ENCODE data around the gene KMT2E.

Gene KMT2E

DNA sequence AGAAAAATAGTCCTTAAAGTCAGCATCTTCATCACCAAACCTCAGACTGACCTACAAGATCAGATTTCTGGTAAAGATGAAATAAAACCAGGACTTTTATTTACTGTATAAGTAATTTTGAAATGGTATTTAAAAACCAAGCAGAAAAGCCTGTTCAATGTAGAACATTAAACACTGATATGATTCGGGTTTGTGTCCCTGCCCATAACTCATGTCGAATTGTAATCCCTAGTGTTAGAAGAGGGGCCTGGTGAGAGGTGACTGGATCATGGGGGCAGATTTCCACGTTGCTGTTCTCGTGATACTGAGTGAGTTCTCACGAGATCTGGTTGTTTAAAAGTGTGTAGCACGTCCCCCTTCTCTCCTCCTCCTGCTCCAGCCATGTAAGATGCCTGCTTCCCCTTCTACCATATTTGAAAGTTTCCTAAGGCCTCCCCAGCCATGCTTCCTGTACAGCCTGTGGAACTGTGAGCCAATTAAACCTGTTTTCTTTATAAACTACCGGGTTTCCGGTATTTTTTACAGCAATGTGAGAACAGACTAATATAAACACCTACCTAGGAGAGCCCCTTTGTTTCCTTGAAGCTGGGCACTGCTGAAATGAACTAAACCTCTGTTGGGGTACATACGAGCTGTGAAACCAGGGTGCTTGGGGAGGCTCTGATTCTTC, 120.1 kb downstream of the KMT2E start:
- no peak for DNase-seq

- no peak for DNase-seq
Measured at GRCh38 chr7:105136221-105136620, 122.2 kb downstream of the KMT2E start.

- no peak for DNase-seq
Measured at GRCh38 chr7:105137898-105138297, 123.9 kb downstream of the KMT2E start.

- DNase-seq = no peak
Measured at GRCh38 chr7:105139381-105139780, 125.4 kb downstream of the KMT2E start.

DNA sequence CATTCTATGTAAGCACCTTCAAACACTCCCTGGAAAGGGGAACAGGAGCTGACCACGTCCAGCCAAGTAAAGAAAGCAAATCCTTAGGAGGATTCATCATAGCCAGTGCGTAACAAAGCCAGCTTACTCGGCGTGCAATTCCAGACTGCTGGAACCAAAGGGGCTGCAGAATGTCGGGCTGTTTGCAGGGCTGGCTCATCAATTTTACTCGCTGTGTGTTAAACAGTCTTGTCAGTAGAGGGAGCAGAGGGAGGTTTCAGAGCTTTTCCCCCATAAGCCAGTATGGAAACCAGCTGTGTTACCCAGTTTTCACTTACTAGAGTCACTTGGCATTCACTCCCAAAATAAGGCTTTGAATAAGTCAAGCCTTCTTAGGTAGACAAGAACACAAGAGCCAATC, 127.1 kb downstream of the KMT2E start:
- DNase-seq = no peak

GRCh38 chr7:105149827-105150226, 135.8 kb downstream of the KMT2E start:
- DNase-seq = no peak

DNA sequence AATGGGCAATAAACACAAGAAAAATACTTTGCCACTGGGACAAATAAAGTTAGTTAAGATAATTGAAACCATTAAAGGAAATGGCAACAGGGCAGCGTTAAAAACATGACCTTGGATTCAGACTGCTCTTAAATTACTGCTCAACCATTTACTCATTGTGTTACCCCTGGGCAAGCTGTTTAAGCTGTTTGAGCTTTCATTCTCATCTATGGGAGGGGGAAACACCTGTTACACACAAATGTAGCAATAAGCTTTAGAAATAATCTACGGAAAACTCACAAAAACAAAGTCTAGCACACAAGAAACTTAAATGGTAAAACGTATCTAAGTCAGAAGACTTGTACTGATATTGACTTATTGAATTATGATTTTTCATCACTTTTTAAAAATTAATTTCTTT, 137.1 kb downstream of the KMT2E start:
- no peak for DNase-seq

GRCh38 chr7:105153531-105153930, 139.5 kb downstream of the KMT2E start:
- DNase-seq = no peak

DNA sequence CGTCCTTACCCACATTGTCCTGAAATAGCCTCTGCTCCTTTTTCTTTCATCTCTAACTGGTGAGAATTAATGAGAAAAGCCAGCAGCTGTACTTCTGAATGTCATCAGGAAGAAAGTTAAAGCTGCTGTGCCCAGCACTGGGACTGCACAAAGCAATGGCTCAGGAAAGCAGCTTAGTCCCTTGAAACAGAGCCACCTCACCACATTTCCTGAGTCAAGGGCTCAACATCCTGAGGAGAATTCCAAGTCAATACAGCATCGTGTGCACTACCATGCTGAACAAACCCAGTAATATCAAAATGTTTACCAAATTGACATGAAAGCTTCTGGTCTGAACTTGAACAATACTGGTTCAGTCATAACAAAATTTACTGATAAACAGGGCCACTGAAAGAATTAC, 140.1 kb downstream of the KMT2E start:
- no peak for DNase-seq

- DNase-seq = no peak
Measured at GRCh38 chr7:105156731-105157130, 142.7 kb downstream of the KMT2E start.

GRCh38 chr7:105157278-105157677, 143.3 kb downstream of the KMT2E start:
- no peak for DNase-seq

GRCh38 chr7:105161366-105161765, 147.4 kb downstream of the KMT2E start:
- DNase-seq = no peak

Data from amniotic stem cell (primary cell).